H1 (cell line): ENCODE data around the gene PDZD8.

Experiments
- ATF2 ChIP-seq: IDR thresholded peaks from 2 replicates; pipeline ENCODE4 v1.6.1; 2012; ENCODE audit warnings: low read length, inconsistent platforms
- BACH1 ChIP-seq: IDR thresholded peaks from 2 replicates; pipeline ENCODE4 v1.6.1; 2012; ENCODE audit warnings: low read length, improper control_type of control experiment
- CHD7 ChIP-seq: fragments of 300-600 bp; sonication (generic); IDR thresholded peaks from 2 replicates; pipeline ENCODE4 v1.7.1; 2012; ENCODE audit warnings: low read length, moderate library complexity, mild to moderate bottlenecking, inconsistent platforms; ENCODE audit not compliant: insufficient replicate concordance
- CTCF ChIP-seq, 3 experiments: IDR thresholded peaks; 1 replicate in 2 of 3; 2 replicates in 1 of 3; pipeline versions ENCODE4 v1.5.1 to v1.6.1; 2011; ENCODE audit warnings: low read length in 3 of 3, mild to moderate bottlenecking in 3 of 3, inconsistent platforms in 2 of 3, low read depth in 1 of 3, moderate library complexity in 1 of 3; ENCODE audit not compliant: insufficient read depth in 1 of 3; ENCODE audit errors: control extremely low read depth in 1 of 3
- FOSL1 ChIP-seq: IDR thresholded peaks from 2 replicates; pipeline ENCODE4 v1.6.1; 2011; ENCODE audit warnings: mild to moderate bottlenecking, low read depth, low read length, moderate library complexity; ENCODE audit not compliant: insufficient read depth
- KDM5A ChIP-seq: fragments of 200-600 bp; IDR thresholded peaks from 2 replicates; pipeline ENCODE4 v1.7.1; 2012; ENCODE audit warnings: mild to moderate bottlenecking, low read length, inconsistent platforms, mixed read lengths
- MAX ChIP-seq: IDR thresholded peaks from 2 replicates; pipeline ENCODE4 v1.6.1; 2012; ENCODE audit warnings: inconsistent platforms
- POLR2A ChIP-seq, 2 experiments: IDR thresholded peaks; 1 replicate in 1 of 2; 2 replicates in 1 of 2; pipeline ENCODE4 v1.6.1; 2011; ENCODE audit warnings: low read depth in 2 of 2, low read length in 2 of 2, mild to moderate bottlenecking in 2 of 2; ENCODE audit errors: control extremely low read depth in 1 of 2
- POLR2AphosphoS5 ChIP-seq: IDR thresholded peaks from 2 replicates; pipeline ENCODE4 v1.6.1; 2011; ENCODE audit warnings: low read depth, low read length
- SRF ChIP-seq: IDR thresholded peaks from 2 replicates; pipeline ENCODE4 v1.6.1; 2011; ENCODE audit warnings: mild to moderate bottlenecking, low read depth, low read length, moderate library complexity
- USF2 ChIP-seq: IDR thresholded peaks from 2 replicates; pipeline ENCODE4 v1.6.1; 2011; ENCODE audit warnings: low read length, improper control_type of control experiment
- YY1 ChIP-seq: IDR thresholded peaks from 2 replicates; pipeline ENCODE4 v1.6.1; 2011; ENCODE audit warnings: low read depth, mild to moderate bottlenecking, low read length

GRCh38 chr10:117268907-117269306, 106.3 kb downstream of the PDZD8 start:
- TF ChIP-seq POLR2A (IDR thresholded peaks at IDR 0.05; ENCODE audit: control extremely low read depth in 1 of 2, low read depth in 2 of 2, low read length in 2 of 2) (no peak), FOSL1 (no peak), CTCF (IDR thresholded peaks at IDR 0.05; ENCODE audit: control extremely low read depth in 1 of 3, insufficient read depth in 1 of 3, low read depth in 1 of 3, low read length in 3 of 3) (no peak), CHD7 (no peak), YY1 (no peak), MAX (no peak), ATF2 (no peak), SRF (no peak), USF2 (no peak), POLR2AphosphoS5 (no peak), KDM5A (no peak), BACH1 (no peak)
